GM10266 (cell line): ENCODE measurements around the gene RFT1.

ENCODE experiments used
- DNase-seq: peaks from one replicate; pipeline ENCODE4 v3.0.0; 2012; ENCODE audit errors: extremely low spot score
- TF ChIP-seq, protein P1 (sequence below): IDR thresholded peaks from 2 replicates; pipeline ENCODE4 v1.5.1; 2012; ENCODE audit warnings: mild to moderate bottlenecking, low read depth; ENCODE audit not compliant: control insufficient read depth, insufficient read depth; ENCODE audit errors: missing control alignments

The RFT1 gene

DNA sequence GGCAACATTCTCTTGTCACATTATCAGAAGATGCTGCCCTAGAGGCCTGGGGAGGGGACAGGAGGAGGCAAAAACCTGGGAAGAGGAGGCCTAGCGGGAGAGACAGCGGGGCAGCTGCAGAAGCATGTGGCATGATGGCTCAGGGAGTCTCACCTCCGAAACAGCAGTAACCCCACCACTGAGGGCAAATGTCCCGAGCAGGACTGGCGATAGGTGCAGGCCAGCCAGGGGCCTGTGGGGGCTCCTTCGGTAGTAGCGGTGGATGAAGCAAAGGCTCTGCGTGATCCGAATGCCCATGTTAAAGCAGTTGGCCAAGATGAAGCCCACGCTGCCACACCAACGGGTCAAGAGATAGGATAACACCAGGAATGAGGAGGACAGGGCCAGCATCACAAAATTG is 38.0 kb downstream of the RFT1 start:
- no peak for DNase-seq
- TF ChIP-seq, protein P1, sequence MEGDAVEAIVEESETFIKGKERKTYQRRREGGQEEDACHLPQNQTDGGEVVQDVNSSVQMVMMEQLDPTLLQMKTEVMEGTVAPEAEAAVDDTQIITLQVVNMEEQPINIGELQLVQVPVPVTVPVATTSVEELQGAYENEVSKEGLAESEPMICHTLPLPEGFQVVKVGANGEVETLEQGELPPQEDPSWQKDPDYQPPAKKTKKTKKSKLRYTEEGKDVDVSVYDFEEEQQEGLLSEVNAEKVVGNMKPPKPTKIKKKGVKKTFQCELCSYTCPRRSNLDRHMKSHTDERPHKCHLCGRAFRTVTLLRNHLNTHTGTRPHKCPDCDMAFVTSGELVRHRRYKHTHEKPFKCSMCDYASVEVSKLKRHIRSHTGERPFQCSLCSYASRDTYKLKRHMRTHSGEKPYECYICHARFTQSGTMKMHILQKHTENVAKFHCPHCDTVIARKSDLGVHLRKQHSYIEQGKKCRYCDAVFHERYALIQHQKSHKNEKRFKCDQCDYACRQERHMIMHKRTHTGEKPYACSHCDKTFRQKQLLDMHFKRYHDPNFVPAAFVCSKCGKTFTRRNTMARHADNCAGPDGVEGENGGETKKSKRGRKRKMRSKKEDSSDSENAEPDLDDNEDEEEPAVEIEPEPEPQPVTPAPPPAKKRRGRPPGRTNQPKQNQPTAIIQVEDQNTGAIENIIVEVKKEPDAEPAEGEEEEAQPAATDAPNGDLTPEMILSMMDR, result no peak

GRCh38 chr3:53091011-53091410 is 39.2 kb downstream of the RFT1 start:
- TF ChIP-seq, protein P1, result no peak
- DNase-seq, result no peak

- DNase-seq, result no peak
Measured at GRCh38 chr3:53089511-53089910, 40.7 kb downstream of the RFT1 start.

GRCh38 chr3:53085476-53085875 is 44.8 kb downstream of the RFT1 start:
- TF ChIP-seq, protein P1, result no peak
- no peak for DNase-seq

More at GRCh38 chr3:53089511-53089910, 40.7 kb downstream of the RFT1 start:
- TF ChIP-seq, protein P1, result no peak

DNA sequence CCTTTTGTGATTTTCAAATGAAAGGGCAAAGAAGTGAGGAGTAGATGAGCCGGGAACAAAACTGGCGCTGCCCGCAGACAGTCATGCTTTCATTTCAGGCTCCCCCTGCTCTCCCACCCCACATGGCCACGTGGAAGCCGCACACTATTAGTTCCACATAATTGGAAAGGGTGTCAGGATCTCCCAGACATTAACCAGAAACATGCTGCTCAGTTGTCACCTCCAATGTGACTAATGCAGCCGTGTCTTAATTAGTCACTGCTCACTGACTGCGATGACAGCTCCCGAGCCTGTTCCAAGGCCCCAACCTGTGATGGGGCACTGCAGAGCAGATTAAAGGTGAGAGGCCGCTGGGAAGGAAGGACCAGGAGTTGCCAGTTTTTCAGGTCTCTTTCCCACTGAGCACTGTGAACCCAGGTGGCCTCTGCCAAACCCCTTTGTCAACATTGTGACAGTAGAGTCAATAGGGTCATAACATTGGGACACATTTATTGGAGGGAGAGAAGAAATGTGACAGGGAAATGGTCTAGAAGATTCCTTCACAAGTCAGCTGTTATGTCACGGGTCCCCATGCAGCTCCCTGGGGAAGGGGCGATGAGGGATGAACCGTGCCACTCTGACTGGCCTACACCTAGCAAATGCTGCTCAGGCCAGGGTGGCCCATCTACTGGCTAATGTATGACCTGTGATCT is 45.8 kb downstream of the RFT1 start:
- DNase-seq, result no peak
- TF ChIP-seq, protein P1, result no peak

- TF ChIP-seq, protein P1, result no peak
- DNase-seq, result no peak
Measured at GRCh38 chr3:53083949-53084309, 46.3 kb downstream of the RFT1 start.

- TF ChIP-seq, protein P1, result no peak
- no peak for DNase-seq
Measured at GRCh38 chr3:53083521-53083920, 46.7 kb downstream of the RFT1 start.
